ENCODE results near the gene FHL3.

The FHL3 gene

GRCh38 chr1:37951041-37951782, 54.1 kb downstream of the FHL3 start:
- TF ChIP-seq CTCF (IDR thresholded peaks at IDR 0.05; ENCODE audit: low read depth, low read length, missing control alignments): no peak
- no peak overlapping the region for H3K4me3 ChIP-seq (ENCODE audit: low read depth, low read length)
- DNase-seq (ENCODE audit: low read depth): no peak

DNA sequence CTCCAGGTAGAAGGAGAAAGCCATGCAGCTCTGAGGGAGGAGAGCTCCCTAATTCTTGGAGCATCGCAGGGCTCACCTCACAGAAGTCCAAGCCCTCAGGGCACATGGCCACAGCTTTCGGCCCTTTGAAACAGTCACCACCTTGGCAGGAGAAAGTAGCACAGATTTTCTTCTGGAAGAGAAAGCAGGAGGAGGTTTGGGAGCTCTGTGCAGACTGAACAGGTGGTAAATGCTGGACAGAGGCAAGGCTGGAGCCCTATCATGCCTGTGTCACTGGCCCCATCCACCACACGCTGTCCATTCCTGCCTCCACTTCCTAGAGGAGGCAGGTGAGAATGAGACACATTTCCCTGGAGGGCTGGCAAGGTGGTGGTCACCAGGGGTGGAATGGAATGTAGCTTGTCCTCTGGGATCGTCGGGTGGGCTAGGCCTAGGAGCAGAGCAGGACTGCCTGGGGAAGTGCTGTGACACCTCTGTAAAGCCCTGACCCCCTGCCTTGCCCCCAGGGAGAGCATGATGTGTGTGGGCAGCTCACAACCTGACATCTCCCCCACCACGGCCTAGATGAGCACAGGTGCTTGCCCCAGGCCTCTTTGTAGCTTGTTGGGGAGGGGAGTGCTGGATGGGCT, 55.7 kb downstream of the FHL3 start:
- DNase-seq (ENCODE audit: low read depth): no peak
- TF ChIP-seq CTCF (IDR thresholded peaks at IDR 0.05; ENCODE audit: low read depth, low read length, missing control alignments): no peak
- no peak overlapping the region for H3K4me3 ChIP-seq (ENCODE audit: low read depth, low read length)

- TF ChIP-seq CTCF (IDR thresholded peaks at IDR 0.05; ENCODE audit: low read depth, low read length, missing control alignments): no peak
- no peak for DNase-seq (ENCODE audit: low read depth)
- H3K4me3 ChIP-seq (ENCODE audit: low read depth, low read length): no peak overlapping the region
Observed at GRCh38 chr1:37948841-37949240, 56.5 kb downstream of the FHL3 start.

GRCh38 chr1:37948166-37948565, 57.1 kb downstream of the FHL3 start:
- TF ChIP-seq CTCF (IDR thresholded peaks at IDR 0.05; ENCODE audit: low read depth, low read length, missing control alignments): no peak
- no peak for DNase-seq (ENCODE audit: low read depth)
- H3K4me3 ChIP-seq (ENCODE audit: low read depth, low read length): no peak overlapping the region

DNA sequence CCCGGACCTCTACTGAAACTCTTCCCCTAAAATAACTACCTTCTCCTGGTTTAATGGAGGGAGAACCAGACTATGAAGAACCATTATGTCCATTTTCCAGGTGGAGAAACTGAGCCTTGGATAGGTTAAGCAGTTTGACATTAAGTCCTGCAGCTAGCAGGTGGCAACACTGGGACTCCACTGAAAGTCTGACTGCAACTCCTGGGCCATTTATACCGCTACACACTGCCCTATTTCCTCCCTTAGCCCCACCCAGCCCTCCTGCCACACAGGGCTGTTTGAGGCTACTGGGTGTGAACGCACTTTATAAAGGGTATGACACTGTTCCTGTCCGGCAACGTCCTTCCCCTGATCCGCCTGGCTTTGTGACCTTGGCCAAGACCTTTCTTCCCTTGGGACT, 58.0 kb downstream of the FHL3 start:
- no peak for DNase-seq (ENCODE audit: low read depth)
- peak overlapping the region; percentile 65 for H3K4me3 ChIP-seq (ENCODE audit: low read depth, low read length)

More for the DNA sequence above, 58.0 kb downstream of the FHL3 start:
- TF ChIP-seq CTCF (IDR thresholded peaks at IDR 0.05; ENCODE audit: low read depth, low read length, missing control alignments): no peak
